ENCODE measurements around the gene CALN1. TPM values are rescaled to one million over a fixed set of nuclear protein-coding genes. Genes with fewer than 3 reads are reported as not detected.

Gene CALN1
- total RNA-seq, 6 experiments from 2014 or later: 0.06 to 0.98 (median 0.34) TPM

GRCh38 chr7:72310301-72310700 is 101.8 kb downstream of the CALN1 start:
- Histone ChIP-seq H3K4me1 (no peaks in the 10 kb centered on the region), H3K27ac (no peak overlapping the region), H3K9me3 (no peaks in the 10 kb centered on the region), H3K36me3 (no peaks in the 10 kb centered on the region), H3K4me3 (no peak overlapping the region), H3K27me3 (no peaks in the 10 kb centered on the region)
- no peak for DNase-seq
- TF ChIP-seq CTCF (IDR thresholded peaks at IDR 0.05) (no peak), POLR2A (IDR thresholded peaks at IDR 0.05) (no peak)
- intact Hi-C loops (cut with DNase I): no loop called here
- WGBS (ENCODE audit: insufficient coverage, low coverage, low lambda C conversion rate, missing lambda C conversion rate): 33% methylated on average over 1 of the region's 4 CpGs
- ATAC-seq: no peak

- intact Hi-C loops (cut with DNase I): no loop called here
- no peak for TF ChIP-seq CTCF (IDR thresholded peaks at IDR 0.05)
- H3K4me3 ChIP-seq: no peak overlapping the region
- H3K27me3 ChIP-seq: no peaks in the 10 kb centered on the region
- H3K27ac ChIP-seq: no peak overlapping the region
- no peak for ATAC-seq
- WGBS (ENCODE audit: insufficient coverage, low coverage, low lambda C conversion rate, missing lambda C conversion rate): 63% methylated on average over 4 of the region's 9 CpGs
- no peak for DNase-seq
- no peaks in the 10 kb centered on the region for H3K36me3 ChIP-seq
- no peaks in the 10 kb centered on the region for H3K4me1 ChIP-seq
- no peaks in the 10 kb centered on the region for H3K9me3 ChIP-seq
These were observed 102.7 kb downstream of the CALN1 start for GRCh38 chr7:72309476-72309875.

GRCh38 chr7:72308986-72309385 is 103.2 kb downstream of the CALN1 start:
- Histone ChIP-seq H3K36me3 (no peaks in the 10 kb centered on the region), H3K27ac (no peak overlapping the region), H3K9me3 (no peaks in the 10 kb centered on the region), H3K4me3 (no peak overlapping the region), H3K27me3 (no peaks in the 10 kb centered on the region), H3K4me1 (no peaks in the 10 kb centered on the region)
- WGBS (ENCODE audit: insufficient coverage, low coverage, low lambda C conversion rate, missing lambda C conversion rate): 88% methylated on average over 1 of the region's 2 CpGs
- no peak for TF ChIP-seq CTCF (IDR thresholded peaks at IDR 0.05)
- no peak for TF ChIP-seq POLR2A (IDR thresholded peaks at IDR 0.05)
- intact Hi-C loops (cut with DNase I): no loop called here
- DNase-seq (no peak), ATAC-seq (no peak)

- ATAC-seq: no peak
These were observed 104.6 kb downstream of the CALN1 start for GRCh38 chr7:72307566-72307965.

More at GRCh38 chr7:72307566-72307965, 104.6 kb downstream of the CALN1 start:
- no peaks in the 10 kb centered on the region for H3K4me1 ChIP-seq
- TF ChIP-seq POLR2A (IDR thresholded peaks at IDR 0.05): no peak
- TF ChIP-seq CTCF (IDR thresholded peaks at IDR 0.05): no peak
- no peak overlapping the region for H3K27ac ChIP-seq
- H3K36me3 ChIP-seq: no peaks in the 10 kb centered on the region
- H3K4me3 ChIP-seq: no peak overlapping the region
- WGBS (ENCODE audit: insufficient coverage, low coverage, low lambda C conversion rate, missing lambda C conversion rate): 51% methylated on average over 9 of the region's 9 CpGs
- intact Hi-C loops (cut with DNase I): no loop called here
- H3K27me3 ChIP-seq: no peaks in the 10 kb centered on the region
- no peak for DNase-seq
- H3K9me3 ChIP-seq: no peaks in the 10 kb centered on the region
